GM21367 (cell line): ENCODE measurements around the gene SNX10.
A peak's percentile ranks its signal among the peaks of the same experiment; 100 is the strongest.

ENCODE experiments used
- ATAC-seq: cut with Tn5 transposase; IDR thresholded peaks from one replicate; pipeline ENCODE4 v1.9.1; 2021; ENCODE audit not compliant: unreplicated experiment

SNX10 gene

DNA sequence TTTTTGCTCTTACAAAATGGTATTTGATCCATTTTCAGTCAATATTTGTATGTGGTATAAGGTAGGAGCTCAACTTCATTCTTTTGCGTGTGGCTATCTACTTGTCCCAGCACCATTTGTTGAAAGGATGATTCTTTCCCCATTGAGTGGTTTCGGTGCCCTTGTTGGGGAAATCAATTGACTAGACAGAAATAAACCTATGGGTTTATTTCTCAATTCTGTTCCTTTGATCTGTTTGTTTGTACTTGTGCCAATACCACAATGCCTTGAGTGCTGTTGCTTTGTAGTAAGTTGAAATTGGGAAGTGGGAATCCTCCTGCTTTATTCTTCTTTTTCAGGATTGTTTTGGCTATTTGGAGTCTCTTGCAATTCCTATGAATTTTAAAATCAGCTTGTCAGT is 41.0 kb downstream of the SNX10 start:
- ATAC-seq: no peak

- ATAC-seq: no peak
Measured at GRCh38 chr7:26334166-26334859, 42.7 kb downstream of the SNX10 start.

GRCh38 chr7:26337232-26337865 is 45.7 kb downstream of the SNX10 start:
- peak; percentile 45 for ATAC-seq

- ATAC-seq: no peak
Measured at GRCh38 chr7:26340476-26341018, 48.9 kb downstream of the SNX10 start.

DNA sequence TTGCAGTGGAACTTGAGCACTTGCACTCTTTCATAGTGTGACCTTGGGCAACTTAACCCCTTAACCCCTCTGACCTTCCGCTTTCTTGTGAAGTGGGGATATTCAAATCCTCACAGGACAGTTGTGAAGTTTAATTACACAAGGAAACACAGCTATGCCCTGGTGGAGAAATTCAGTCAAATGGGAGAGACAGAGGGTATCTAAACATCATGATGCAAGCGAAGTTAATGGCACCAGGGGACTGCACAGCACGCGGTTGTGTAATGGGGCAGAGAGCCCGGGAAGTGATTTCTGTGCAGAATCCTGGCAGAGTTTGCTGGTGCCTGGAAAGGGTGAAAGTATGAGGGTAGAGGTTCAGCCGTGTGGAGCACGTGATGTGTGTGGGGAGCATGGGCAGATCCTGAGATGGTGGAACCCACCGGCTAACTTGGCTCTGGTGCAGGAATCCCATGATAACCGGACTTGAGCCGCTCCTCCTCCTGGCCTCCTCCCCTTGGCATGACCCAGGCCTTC is 51.7 kb downstream of the SNX10 start:
- no peak for ATAC-seq

DNA sequence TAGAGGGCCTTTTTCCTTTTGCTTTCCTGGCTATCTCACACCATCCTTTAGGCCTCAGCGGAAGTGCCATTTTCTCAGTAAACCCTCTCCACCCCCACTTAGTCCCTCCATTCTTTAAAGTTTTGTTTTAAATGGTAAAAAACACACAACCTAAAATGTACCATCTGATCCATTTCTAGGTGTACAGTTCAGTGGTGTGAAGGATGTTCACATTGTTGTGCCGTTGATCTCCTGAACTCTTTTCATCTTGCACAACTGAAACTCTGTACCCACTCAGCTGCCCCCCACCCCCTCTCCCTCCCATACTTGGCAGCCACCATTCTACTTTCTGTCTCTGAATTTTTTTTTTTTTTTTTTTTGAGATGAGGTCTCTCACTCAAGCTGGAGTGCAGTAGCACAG is 52.2 kb downstream of the SNX10 start:
- ATAC-seq: no peak

- ATAC-seq: no peak
Measured at GRCh38 chr7:26345202-26345601, 53.5 kb downstream of the SNX10 start.

DNA sequence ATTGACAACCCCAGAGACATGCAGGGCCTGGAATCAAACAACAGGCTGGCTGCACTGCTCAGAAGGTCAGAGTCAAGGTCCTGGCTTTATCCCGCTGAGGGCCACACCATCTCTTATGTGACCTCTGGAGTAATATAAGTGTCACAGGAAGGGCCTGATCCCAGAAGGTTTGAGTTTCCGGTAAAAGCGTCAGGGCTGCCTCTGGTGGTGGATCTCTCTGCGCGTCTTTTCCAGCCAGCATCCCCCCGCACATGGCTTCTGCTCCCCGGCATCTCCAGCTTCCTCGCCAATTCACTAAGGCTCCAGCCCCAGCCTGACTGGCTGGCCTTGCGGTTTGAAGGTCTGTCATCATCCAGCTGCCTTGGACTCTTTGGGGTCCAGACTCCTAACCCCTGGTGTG is 54.2 kb downstream of the SNX10 start:
- ATAC-seq: no peak

- ATAC-seq: no peak
Measured at GRCh38 chr7:26346611-26347203, 55.0 kb downstream of the SNX10 start.

DNA sequence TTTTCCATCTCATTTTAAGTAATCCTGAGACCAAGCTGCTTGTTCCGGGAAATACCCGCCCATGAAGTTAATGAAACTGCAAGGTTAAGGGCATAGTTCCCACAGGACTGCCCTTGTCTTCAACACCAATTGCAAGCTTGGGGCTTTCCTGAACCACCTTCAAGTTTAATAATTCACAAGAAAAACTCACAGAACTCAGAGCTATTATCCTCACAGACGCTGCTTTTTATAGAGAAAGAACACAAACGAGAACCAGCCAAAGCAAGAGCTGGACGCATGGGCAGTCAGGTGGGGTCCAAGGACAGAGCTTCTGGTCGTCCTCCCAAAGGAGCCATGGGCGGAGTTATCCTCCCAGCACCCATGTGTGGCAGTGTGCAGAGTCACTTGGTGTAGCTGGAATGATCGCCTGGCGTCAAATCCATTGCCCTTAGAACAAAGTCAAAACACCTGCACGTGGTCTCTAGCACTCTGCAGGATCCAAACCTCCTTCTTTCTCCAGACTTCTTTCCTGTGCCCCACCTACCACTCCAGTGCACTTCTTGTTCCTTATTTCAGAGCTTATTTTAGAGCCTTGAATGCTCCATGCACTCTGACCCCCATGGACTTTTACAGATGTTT is 56.7 kb downstream of the SNX10 start:
- peak; percentile 56 for ATAC-seq

- no peak for ATAC-seq
Measured at GRCh38 chr7:26349005-26349915, 57.6 kb downstream of the SNX10 start.

DNA sequence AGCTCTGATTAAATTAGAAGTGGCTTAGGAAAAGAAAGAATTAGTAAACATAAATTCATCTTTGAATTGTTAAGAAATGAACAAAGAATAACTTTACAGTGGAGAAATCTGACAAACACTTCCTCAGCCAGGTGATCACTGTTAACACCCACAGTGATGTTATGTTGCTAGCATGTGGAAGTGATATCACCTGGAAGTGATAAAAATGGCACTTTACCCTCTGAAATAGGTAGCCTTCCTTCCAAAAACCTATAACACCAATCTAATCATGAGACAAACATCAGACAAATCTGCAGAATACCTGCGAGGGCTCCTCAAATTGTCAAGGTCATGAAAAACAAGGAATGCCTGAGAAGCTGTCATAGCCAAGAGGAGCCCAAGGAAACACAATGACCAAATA is 59.5 kb downstream of the SNX10 start:
- no peak for ATAC-seq

GRCh38 chr7:26356229-26356628 is 64.6 kb downstream of the SNX10 start:
- ATAC-seq: no peak

GRCh38 chr7:26356929-26357798 is 65.5 kb downstream of the SNX10 start:
- no peak for ATAC-seq

DNA sequence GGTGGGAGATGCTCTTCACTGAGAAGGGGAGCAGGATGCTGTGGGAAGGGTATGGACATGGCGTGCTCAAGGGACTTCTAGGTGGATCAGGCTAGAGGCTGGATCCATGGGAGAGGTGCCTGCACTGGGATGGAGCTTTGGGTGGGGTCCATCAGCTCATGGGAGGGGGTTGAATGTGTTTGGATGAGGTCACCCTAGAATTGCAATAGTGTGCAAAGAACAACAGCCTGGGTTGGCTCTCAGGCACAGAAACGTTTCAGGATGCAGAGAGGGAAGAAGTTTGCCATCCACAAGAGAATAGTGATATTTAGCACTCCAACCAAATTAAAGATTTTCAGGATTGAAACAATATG is 66.1 kb downstream of the SNX10 start:
- no peak for ATAC-seq

DNA sequence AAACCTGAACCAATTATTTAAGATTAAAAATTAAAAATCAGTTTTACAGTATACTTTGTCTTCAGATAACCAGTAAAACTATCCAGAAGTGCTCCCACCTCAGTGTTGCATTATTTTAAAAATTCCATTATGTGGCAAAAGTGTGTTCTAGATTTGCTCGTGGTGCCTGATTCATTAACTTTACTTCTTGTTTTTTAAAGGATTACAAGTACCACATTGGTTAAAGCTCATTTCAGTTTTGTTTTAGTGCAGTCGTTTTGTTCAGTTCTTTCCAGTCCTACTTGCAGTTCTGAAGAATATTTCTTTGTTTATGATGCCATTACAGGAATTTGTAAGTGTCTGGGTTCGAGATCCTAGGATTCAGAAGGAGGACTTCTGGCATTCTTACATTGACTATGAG is 69.0 kb downstream of the SNX10 start:
- ATAC-seq: no peak

DNA sequence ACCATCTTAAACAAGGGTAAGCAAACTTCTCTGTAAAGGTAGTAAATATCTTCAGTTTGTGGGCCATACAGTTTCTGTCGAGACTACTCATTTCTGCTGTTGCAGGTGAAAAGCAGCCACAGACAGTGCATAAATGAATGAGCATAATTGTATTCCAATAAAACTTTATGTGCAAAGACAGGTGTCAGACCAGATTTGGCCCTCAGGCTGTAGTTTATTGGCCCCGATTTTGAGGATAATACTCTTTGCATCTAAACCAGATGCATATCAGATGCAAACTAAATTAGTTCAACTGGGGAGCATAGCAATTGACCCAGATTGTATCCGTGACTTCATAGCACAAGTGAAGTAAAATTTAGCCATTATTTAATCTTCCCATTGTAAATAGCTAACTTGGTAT is 70.0 kb downstream of the SNX10 start:
- no peak for ATAC-seq

DNA sequence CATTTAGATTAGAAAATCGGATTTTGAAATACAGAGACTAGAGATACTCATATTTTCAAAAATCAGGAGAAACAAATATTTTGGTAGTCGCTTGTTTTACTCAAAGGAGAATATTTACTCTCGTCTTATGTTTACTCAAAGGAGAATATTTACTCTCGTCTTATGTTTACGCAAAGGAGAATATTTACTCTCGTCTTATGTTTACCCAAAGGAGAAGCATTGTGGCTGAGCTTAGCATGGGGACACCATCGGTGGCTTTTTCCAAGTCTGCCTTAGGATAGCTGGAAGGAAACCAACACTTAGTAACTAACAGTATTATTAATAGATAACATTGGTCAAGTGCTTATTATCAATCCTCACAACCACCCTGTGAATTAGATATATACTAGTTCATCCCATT is 71.8 kb downstream of the SNX10 start:
- ATAC-seq: no peak

- peak; percentile 67 for ATAC-seq
Measured at GRCh38 chr7:26365077-26365900, 73.6 kb downstream of the SNX10 start.
